ENCODE measurements around the gene CALB2. TPM values are rescaled to one million over a fixed set of nuclear protein-coding genes. Genes with fewer than 3 reads are reported as not detected.
"Not testable (repeated sequence)": the region's sequence is repeated elsewhere in the genome, so short reads cannot be mapped to it uniquely, and the experiment has no call there.

Gene CALB2, protein sequence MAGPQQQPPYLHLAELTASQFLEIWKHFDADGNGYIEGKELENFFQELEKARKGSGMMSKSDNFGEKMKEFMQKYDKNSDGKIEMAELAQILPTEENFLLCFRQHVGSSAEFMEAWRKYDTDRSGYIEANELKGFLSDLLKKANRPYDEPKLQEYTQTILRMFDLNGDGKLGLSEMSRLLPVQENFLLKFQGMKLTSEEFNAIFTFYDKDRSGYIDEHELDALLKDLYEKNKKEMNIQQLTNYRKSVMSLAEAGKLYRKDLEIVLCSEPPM
- total RNA-seq: under 1 TPM in 1 of 2 donors, not detected in 1; 0.81 TPM

GRCh38 chr16:71358464-71358998 is at the start of gene CALB2:
Gene CALB2, plus strand, starts transcription at chr16:71358723. Its CDS starts 70 bp downstream, at chr16:71358793.
- Histone ChIP-seq H3K9me3 (no peaks in the 10 kb centered on the region), H3K4me3 (peak within 1 kb of the TSS; percentile 57), H3K36me3 (no peaks in the 10 kb centered on the region), H3K4me1 (ENCODE audit: control insufficient read depth in 1 of 2, low read depth in 2 of 2) (peaks cover 6 to 11% of the 10 kb centered on the region in 2 donors), H3K27ac (no peak within 1 kb of the TSS), H3K27me3 (replicated peaks; ENCODE audit: insufficient read depth) (no peaks in the 10 kb centered on the region)
- DNase-seq (ENCODE audit: low spot score): no peak
- peak; percentile 95 for TF ChIP-seq CTCF (IDR thresholded peaks at IDR 0.05)
- ATAC-seq (ENCODE audit: insufficient number of reproducible peaks, low FRiP score, low read depth): peak; percentile 29

DNA sequence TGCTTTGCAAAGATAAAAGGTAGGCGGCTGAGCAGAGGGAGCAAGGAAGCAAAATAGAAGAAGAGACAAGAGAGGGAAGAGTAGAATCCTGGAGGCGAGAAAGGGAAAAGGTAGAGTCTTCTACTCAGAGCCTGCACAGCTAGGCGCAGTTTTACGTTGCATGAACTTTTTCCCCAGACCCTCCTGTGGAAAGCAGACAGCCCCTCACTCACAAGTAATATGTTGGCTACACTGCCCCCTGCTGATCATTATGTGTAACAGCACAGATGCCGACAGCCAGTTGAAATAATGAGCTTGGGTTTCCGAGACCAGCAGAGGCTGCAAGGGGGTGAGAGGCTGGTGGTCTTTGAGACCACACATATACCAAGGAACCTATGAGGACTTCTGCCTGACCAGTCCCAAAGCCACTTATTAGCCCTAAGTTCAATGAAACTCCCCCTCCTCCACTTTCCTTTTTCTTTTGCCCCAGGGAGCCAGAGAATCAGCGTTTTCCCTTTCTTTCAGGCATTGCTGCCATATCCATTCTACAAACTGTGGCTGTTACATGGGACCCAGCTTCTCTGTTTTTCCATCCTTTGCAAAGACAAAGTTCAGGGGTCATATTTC is 46.9 kb upstream of the CALB2 start:
- no peak for ATAC-seq (ENCODE audit: insufficient number of reproducible peaks, low FRiP score, low read depth)
- H3K9me3 ChIP-seq: no peaks in the 10 kb centered on the region
- no peak overlapping the region for H3K4me3 ChIP-seq
- no peak overlapping the region for H3K27ac ChIP-seq
- no peaks in the 10 kb centered on the region for H3K36me3 ChIP-seq
- DNase-seq (ENCODE audit: low spot score): no peak
- peak; percentile 46 for TF ChIP-seq CTCF (IDR thresholded peaks at IDR 0.05)
- no peaks in the 10 kb centered on the region for H3K27me3 ChIP-seq (replicated peaks; ENCODE audit: insufficient read depth)
- H3K4me1 ChIP-seq (ENCODE audit: control insufficient read depth in 1 of 2, low read depth in 2 of 2): no peaks in the 10 kb centered on the region

GRCh38 chr16:71313591-71313990 is 44.9 kb upstream of the CALB2 start:
- not testable (repeated sequence) for H3K9me3 ChIP-seq; H3K27ac ChIP-seq; DNase-seq (ENCODE audit: low spot score); H3K4me1 ChIP-seq (ENCODE audit: control insufficient read depth in 1 of 2, low read depth in 2 of 2); H3K27me3 ChIP-seq (replicated peaks; ENCODE audit: insufficient read depth); H3K4me3 ChIP-seq; ATAC-seq (ENCODE audit: insufficient number of reproducible peaks, low FRiP score, low read depth); H3K36me3 ChIP-seq

GRCh38 chr16:71315269-71315668 is 43.3 kb upstream of the CALB2 start:
- Histone ChIP-seq H3K9me3 (no peaks in the 10 kb centered on the region), H3K36me3 (no peaks in the 10 kb centered on the region), H3K4me3 (no peak overlapping the region), H3K27ac (no peak overlapping the region), H3K4me1 (ENCODE audit: control insufficient read depth in 1 of 2, low read depth in 2 of 2) (no peaks in the 10 kb centered on the region), H3K27me3 (replicated peaks; ENCODE audit: insufficient read depth) (no peaks in the 10 kb centered on the region)
- no peak for DNase-seq (ENCODE audit: low spot score)
- TF ChIP-seq CTCF (IDR thresholded peaks at IDR 0.05): no peak
- no peak for ATAC-seq (ENCODE audit: insufficient number of reproducible peaks, low FRiP score, low read depth)

DNA sequence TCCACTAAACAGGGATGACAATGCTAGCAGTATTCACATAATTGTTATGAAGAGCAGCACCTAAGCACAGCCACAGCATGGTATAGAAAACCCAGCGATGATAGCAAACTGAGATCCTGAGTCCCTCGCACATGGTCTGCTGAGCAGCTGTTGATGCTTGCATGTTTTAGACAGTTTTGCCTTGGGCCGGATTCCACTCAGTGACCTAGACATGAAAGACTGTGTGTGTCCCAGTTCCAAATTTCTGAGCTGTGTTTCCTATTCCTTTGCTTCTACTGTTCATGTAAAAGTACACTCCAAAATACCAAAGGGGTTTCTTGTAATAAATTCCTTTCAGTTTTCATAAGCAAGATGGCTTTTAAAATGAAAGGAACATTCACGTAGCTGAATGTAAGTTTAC is 38.5 kb upstream of the CALB2 start:
- Histone ChIP-seq H3K27me3 (replicated peaks; ENCODE audit: insufficient read depth) (no peaks in the 10 kb centered on the region), H3K36me3 (no peaks in the 10 kb centered on the region), H3K4me1 (ENCODE audit: control insufficient read depth in 1 of 2, low read depth in 2 of 2) (no peaks in the 10 kb centered on the region), H3K27ac (no peak overlapping the region), H3K4me3 (no peak overlapping the region), H3K9me3 (no peaks in the 10 kb centered on the region)
- DNase-seq (ENCODE audit: low spot score) (no peak), ATAC-seq (ENCODE audit: insufficient number of reproducible peaks, low FRiP score, low read depth) (no peak)
- TF ChIP-seq CTCF (IDR thresholded peaks at IDR 0.05): no peak
